HG03103 (cell line): Measurements from ENCODE around the gene HPS1.

Source experiments
- ATAC-seq: cut with Tn5 transposase; IDR thresholded peaks from one replicate; pipeline ENCODE4 v1.9.1; 2021; ENCODE audit warnings: low read depth; ENCODE audit not compliant: unreplicated experiment

The HPS1 gene

DNA sequence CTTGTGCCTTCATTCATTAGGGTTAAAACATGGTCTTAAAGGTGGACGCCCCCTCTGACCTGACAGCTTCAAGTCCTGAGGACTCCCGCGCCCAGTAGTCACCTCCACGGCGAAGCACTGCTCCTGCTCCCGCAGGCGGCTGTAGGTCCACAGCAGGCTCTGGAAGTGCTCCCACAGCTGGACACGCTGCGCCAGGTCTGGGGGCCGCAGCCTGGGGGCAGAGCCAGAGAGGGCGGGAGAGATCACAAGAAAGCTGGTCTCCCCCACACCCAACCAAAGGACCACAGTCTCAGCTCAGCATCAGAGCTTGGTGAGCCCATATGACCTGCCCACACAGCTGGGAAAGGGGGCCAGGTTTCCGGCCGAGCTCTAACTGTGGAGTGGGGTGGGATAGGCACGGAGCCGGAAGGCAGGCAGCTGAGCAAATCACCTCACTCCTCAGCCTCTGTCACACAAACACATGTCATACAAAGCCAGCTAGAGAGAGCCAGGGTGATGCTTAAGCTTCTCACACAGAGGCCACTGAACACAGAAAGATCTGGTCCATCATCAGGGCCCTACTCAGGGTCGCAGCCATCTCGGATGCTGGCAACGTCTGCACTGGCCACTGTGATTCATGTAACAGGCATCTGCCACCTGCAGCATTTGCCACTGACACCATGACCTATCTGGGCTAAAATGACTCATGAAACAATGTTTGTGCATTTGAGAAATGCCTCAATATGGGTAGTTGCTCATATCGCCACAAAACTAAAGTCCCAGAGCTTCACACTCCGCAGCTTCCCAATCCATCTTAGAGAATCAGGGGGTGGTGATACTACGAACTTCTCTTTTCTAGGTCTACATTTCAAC, 12.6 kb downstream of the HPS1 start:
- no peak for ATAC-seq

GRCh38 chr10:98433371-98433770, 13.4 kb downstream of the HPS1 start:
- no peak for ATAC-seq

GRCh38 chr10:98432330-98432729, 14.4 kb downstream of the HPS1 start:
- no peak for ATAC-seq

- no peak for ATAC-seq
Observed at GRCh38 chr10:98431016-98431415, 15.7 kb downstream of the HPS1 start.

DNA sequence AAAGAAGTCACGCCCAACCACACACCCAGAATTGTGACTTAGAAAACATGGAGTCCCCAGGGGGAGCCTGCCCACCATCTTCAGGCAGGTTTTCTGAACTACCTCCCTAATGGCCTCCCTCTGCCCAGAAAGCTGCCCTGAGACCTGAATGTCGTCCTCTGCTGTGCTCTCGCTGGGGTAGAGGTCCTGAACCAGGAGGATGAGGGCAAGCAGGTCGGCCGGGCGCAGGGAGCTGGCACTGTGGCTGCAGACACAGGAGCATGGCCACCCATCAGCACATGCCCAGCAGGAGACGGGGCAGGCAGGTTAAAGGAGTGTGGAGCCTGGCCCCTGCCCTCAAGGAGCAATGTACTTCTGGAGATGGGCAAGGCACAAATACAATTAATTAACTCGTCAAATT, 16.3 kb downstream of the HPS1 start:
- ATAC-seq, result no peak

DNA sequence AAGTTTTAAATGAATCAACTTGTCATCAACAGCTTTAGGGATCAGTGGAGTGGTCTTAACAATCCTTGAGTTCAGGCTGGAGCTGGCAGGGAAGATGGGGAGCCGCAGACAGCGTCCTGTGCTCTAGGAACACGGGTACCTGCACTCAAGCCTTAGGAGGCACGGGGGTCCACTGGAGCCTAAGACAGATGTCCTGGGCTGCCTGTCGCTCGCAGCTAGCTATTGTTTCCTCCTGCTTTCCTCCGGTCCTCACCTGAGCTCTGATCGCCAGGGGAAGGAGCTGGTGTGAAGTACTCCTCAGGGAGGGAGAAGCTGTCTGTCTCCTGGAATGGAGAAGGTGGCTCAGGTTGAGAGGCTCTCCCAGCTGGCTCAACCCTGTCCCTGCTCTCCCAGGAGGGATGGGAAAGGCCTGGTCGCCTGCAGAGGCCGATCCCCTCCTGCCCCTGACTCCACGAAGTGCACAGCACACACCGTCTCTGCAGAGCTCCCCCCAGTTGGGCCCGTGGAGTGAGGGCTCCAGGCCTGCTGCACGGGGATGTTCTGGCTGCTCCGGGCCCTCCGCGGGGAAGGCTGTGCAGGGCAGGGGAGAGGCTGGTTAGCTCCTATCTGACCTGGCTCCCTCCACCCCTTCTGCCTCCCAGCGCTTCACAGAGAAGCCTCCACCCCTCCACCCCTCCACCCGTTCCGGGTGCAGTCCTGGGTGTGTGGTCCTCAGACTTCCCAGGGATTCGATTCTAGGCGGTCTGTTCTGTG, 17.2 kb downstream of the HPS1 start:
- ATAC-seq, result no peak

- ATAC-seq, result no peak
Observed at GRCh38 chr10:98427011-98427515, 19.7 kb downstream of the HPS1 start.

DNA sequence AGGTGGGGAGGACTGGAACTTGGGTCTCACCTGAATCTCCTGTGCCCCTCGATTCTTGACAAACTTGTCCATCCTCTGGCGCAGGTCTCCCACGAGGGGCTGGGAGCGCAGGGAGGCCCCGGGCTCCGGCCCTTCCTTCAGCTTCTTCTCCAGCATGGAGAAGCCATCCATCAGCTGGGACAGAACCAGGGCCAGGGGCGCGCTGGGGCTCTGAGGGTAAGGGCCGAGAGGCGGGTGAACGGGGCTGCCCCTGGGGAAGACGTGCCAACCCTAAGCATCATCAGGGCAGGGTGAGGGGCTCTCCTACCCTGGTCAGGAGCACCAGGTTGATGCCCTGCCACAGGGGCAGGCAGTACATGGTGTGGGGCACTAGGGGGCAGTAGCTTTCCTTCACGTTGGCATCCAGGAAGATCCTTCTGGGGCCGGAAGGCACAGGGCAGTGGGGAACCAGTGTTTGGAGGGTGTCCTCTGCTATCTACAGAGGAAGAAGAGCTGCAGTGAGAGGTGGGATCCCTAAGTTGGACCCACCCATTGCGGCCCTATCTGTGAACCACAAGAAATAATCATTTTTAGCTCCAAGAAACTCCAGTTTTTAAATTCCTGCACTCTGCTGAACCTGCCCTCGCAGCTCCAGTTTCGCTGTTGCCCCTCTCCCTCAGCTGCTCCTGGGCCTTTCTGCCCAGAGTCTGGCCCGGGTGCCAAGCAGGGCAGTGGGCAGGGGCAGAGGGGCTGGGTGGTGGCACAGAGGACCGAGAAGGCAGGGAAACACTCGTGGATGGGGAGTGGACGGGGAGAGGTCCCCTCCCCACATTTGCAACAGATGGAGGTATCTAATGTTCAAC, 21.0 kb downstream of the HPS1 start:
- ATAC-seq, result peak; percentile 78

- ATAC-seq, result no peak
Observed at GRCh38 chr10:98424295-98425254, 22.2 kb downstream of the HPS1 start.

DNA sequence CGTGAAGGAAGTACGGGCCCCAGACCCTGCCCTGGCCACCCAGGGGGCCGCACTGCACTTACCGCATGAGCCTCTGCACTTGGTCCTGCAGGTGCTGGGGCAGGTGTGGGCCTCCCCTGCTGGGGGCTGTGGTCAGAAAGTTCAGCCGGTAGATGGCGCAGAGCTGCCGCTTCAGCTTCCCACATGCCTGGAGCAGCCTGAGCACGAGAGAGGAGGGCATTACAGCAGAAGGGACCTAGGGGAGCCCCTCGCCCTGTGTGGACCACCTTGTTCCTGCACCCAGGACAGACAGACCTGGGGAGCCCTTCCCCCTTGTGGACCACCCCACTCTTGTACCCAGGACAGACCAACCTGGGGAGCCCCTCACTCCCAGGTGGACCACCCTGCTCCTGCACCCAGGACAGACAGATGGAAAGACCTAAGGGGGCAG, 23.0 kb downstream of the HPS1 start:
- ATAC-seq, result no peak

DNA sequence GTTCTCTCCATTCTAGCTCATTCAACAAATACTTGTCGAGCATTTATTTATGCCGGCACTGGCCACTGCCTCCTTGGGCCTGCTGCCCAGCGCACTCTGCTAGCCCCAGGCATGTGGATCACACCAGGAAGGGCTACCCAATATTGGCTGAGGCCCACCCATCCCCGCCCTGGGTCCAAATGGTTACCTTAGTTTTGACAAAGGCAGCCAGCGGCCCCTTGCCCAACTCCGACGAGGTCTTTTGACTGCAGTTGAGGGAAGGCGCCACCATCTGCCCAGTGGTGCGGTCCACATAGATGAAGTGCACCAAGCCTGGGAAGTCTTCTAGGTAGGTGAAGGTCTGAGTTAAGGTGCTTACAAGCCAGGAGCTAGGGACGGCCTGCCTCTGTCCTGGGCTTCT, 24.6 kb downstream of the HPS1 start:
- no peak for ATAC-seq

GRCh38 chr10:98420786-98421185, 25.9 kb downstream of the HPS1 start:
- no peak for ATAC-seq

DNA sequence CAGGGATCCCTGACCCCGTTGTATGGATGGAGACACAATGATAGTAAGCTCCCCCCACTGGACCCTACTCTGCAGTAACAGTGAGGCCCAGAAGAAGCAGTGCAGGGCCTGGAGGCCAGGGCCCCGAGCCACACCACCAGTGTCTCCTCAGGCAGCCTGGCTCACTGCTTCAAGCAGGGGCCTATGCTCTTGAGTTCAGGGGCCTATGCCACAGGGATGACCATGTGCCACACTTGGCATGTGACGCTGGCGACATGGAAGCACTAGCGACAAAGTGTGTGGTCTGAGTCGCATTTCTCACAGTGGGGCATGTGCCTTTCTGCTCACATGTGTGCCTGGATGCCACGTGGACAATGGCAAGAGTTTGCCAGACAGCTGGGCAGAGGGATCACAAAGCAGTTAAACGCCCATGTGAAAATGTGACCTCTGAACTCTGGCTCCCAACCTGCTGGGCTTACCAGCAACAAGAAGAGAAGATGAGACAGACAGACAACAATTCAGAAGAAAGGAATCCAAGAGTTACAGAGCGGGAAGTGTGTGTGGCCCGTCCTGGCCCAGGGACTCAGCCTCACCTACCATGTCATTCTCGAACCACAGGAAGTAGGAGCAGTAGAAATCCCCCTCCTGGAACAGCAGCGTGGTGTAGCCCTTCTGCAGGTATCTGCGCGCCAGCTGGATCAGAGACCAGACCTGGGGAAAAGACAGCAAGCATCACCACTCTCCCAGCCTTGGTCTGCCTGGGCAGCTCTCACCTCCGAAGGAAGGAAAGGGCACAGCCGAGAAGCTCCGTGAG, 27.1 kb downstream of the HPS1 start:
- ATAC-seq, result no peak

- no peak for ATAC-seq
Observed at GRCh38 chr10:98418665-98419468, 27.9 kb downstream of the HPS1 start.

GRCh38 chr10:98417973-98418664, 28.6 kb downstream of the HPS1 start:
- ATAC-seq, result no peak

GRCh38 chr10:98417481-98417959, 29.2 kb downstream of the HPS1 start:
- no peak for ATAC-seq
